GM19455 (cell line): ENCODE measurements around the gene EDEM1.

Experiments used
- ATAC-seq: cut with Tn5 transposase; IDR thresholded peaks from one replicate; pipeline ENCODE4 v1.9.1; 2021; ENCODE audit not compliant: unreplicated experiment

Gene EDEM1

GRCh38 chr3:5198313-5198677 is 10.8 kb downstream of the EDEM1 start:
- ATAC-seq: no peak

GRCh38 chr3:5198986-5199731 is 11.7 kb downstream of the EDEM1 start:
- ATAC-seq: peak; percentile 34

- no peak for ATAC-seq
These were observed 14.0 kb downstream of the EDEM1 start for GRCh38 chr3:5201536-5201935.

GRCh38 chr3:5202222-5202621 is 14.7 kb downstream of the EDEM1 start:
- ATAC-seq: no peak

- ATAC-seq: peak; percentile 94
These were observed 17.8 kb downstream of the EDEM1 start for GRCh38 chr3:5205165-5205941.

- ATAC-seq: no peak
These were observed 23.4 kb downstream of the EDEM1 start for GRCh38 chr3:5210926-5211325.

- ATAC-seq: no peak
These were observed 25.4 kb downstream of the EDEM1 start for GRCh38 chr3:5212628-5213573.

GRCh38 chr3:5213574-5213966 is 26.1 kb downstream of the EDEM1 start:
- no peak for ATAC-seq

- ATAC-seq: no peak
These were observed 26.8 kb downstream of the EDEM1 start for GRCh38 chr3:5214352-5214751.

- no peak for ATAC-seq
These were observed 30.5 kb downstream of the EDEM1 start for GRCh38 chr3:5217824-5218595.

- ATAC-seq: no peak
These were observed 31.3 kb downstream of the EDEM1 start for GRCh38 chr3:5218815-5219214.

GRCh38 chr3:5219216-5219615 is 31.7 kb downstream of the EDEM1 start:
- no peak for ATAC-seq

- no peak for ATAC-seq
These were observed 32.7 kb downstream of the EDEM1 start for GRCh38 chr3:5220193-5220592.

GRCh38 chr3:5220667-5221431 is 33.3 kb downstream of the EDEM1 start:
- ATAC-seq: no peak

- ATAC-seq: no peak
These were observed 34.2 kb downstream of the EDEM1 start for GRCh38 chr3:5221701-5222100.

- ATAC-seq: no peak
These were observed 34.9 kb downstream of the EDEM1 start for GRCh38 chr3:5222283-5223005.

- no peak for ATAC-seq
These were observed 39.3 kb downstream of the EDEM1 start for GRCh38 chr3:5226783-5227182.

GRCh38 chr3:5227812-5228211 is 40.3 kb downstream of the EDEM1 start:
- ATAC-seq: no peak

GRCh38 chr3:5229414-5229813 is 41.9 kb downstream of the EDEM1 start:
- no peak for ATAC-seq
